SK-N-SH (cell line): Measurements from ENCODE around the gene UGT1A1.

Experiments
- RAD21 ChIP-seq: IDR thresholded peaks from 2 replicates; pipeline ENCODE4 v1.6.1; 2012; ENCODE audit warnings: mild to moderate bottlenecking, low read length
- SIN3A ChIP-seq: IDR thresholded peaks from 2 replicates; pipeline ENCODE4 v1.6.1; 2012; ENCODE audit warnings: low read depth, mild to moderate bottlenecking, low read length, moderate library complexity, borderline replicate concordance
- TCF12 ChIP-seq: IDR thresholded peaks from 2 replicates; pipeline ENCODE4 v1.4.0; 2012

- TF ChIP-seq SIN3A = no peak
- no peak for TF ChIP-seq RAD21
- TF ChIP-seq TCF12 = no peak
These were observed 31.2 kb downstream of the UGT1A1 start for GRCh38 chr2:233791151-233791882.
